H1 (cell line): ENCODE results near the gene ADNP2. TPM values are rescaled to one million over a fixed set of nuclear protein-coding genes. Genes with fewer than 3 reads are reported as not detected.

Experiments
- CTCF ChIA-PET: fragments of 300-600 bp; sonication (Branson Sonifier 250); formaldehyde crosslinking; loops from one replicate; lab custom pipeline; 2021; ENCODE audit not compliant: partially characterized antibody; lab: Charles Lee
- POLR2A ChIA-PET: fragments of 300-600 bp; sonication (Branson Sonifier 250); formaldehyde crosslinking; loops from one replicate; lab custom pipeline; 2021; ENCODE audit warnings: inconsistent platforms; ENCODE audit not compliant: partially characterized antibody; lab: Charles Lee
- DNase-seq, 2 experiments: peaks; one replicate each; pipeline versions ENCODE4 v3.0.0 to v3.0.0-alpha.2; 2010 to 2022; ENCODE audit warnings: low spot score in 2 of 2, low read depth in 1 of 2, mixed read lengths in 1 of 2
- FAIRE-seq: peaks from 2 replicates; lab custom pipeline; 2011; peaks lifted over from hg19 to GRCh38; lab: Jason Lieb, UNC
- H2AFZ ChIP-seq: 2 replicates; pipeline ENCODE4 v1.8.1; 2012; ENCODE audit warnings: low read length, inconsistent platforms
- H2AK5ac ChIP-seq: 2 replicates; pipeline ENCODE4 v1.6.1; 2013; ENCODE audit warnings: low read depth, low read length
- H2BK120ac ChIP-seq: replicated peaks from 2 replicates; pipeline ENCODE3; 2013; ENCODE audit warnings: low read depth, low read length, inconsistent platforms
- H2BK12ac ChIP-seq: 2 replicates; pipeline ENCODE4 v1.6.1; 2013; ENCODE audit warnings: low read depth, low read length
- H2BK15ac ChIP-seq: 2 replicates; pipeline ENCODE4 v1.6.1; 2013; ENCODE audit warnings: low read length
- H2BK20ac ChIP-seq: 2 replicates; pipeline ENCODE4 v1.6.1; 2013; ENCODE audit warnings: low read length
- H2BK5ac ChIP-seq: 2 replicates; pipeline ENCODE4 v1.6.1; 2013; ENCODE audit warnings: low read depth, low read length
- H3K14ac ChIP-seq: 2 replicates; pipeline ENCODE4 v1.6.1; 2013; ENCODE audit warnings: inconsistent platforms; ENCODE audit not compliant: insufficient read length
- H3K18ac ChIP-seq: 2 replicates; pipeline ENCODE4 v1.6.1; 2013; ENCODE audit warnings: low read length; ENCODE audit errors: extremely low read depth
- H3K23ac ChIP-seq: 2 replicates; pipeline ENCODE4 v1.6.1; 2013; ENCODE audit warnings: inconsistent platforms; ENCODE audit not compliant: insufficient read length
- H3K23me2 ChIP-seq: 2 replicates; pipeline ENCODE4 v1.6.1; 2013; ENCODE audit warnings: low read depth, low read length
- H3K27ac ChIP-seq: 2 replicates; pipeline ENCODE4 v1.6.1; 2011; ENCODE audit warnings: low read depth, low read length, inconsistent platforms
- H3K27me3 ChIP-seq, 4 experiments: replicated peaks in 1 of 4; 1 replicate in 1 of 4; 2 replicates in 3 of 4; pipeline versions ENCODE4 v1.6.1 to v1.8.1; 2011 to 2013; ENCODE audit warnings: low read length in 3 of 4, mild to moderate bottlenecking in 3 of 4, inconsistent platforms in 2 of 4, mixed read lengths in 2 of 4, moderate library complexity in 1 of 4; ENCODE audit not compliant: control insufficient read depth in 3 of 4, insufficient read depth in 3 of 4; ENCODE audit errors: extremely low read depth in 1 of 4
- H3K36me3 ChIP-seq, 4 experiments: 2 replicates each; pipeline versions ENCODE4 v1.6.1 to v1.8.1; 2011 to 2013; ENCODE audit warnings: mild to moderate bottlenecking in 4 of 4, low read length in 3 of 4, moderate library complexity in 2 of 4, control low read depth in 1 of 4, inconsistent platforms in 1 of 4; ENCODE audit not compliant: insufficient read depth in 4 of 4, control insufficient read depth in 2 of 4
- H3K4ac ChIP-seq: replicated peaks from 2 replicates; pipeline ENCODE3; 2013; ENCODE audit warnings: low read length, low read depth, mixed read lengths, inconsistent platforms; ENCODE audit not compliant: insufficient read length
- H3K4me1 ChIP-seq, 4 experiments: replicated peaks in 1 of 4; 1 replicate in 1 of 4; 2 replicates in 3 of 4; pipeline versions ENCODE4 v1.6.1 to v1.8.1; 2011 to 2013; ENCODE audit warnings: low read length in 3 of 4, inconsistent platforms in 2 of 4, mixed read lengths in 1 of 4; ENCODE audit not compliant: insufficient read depth in 4 of 4, control insufficient read depth in 3 of 4
- H3K4me2 ChIP-seq, 2 experiments: 2 replicates each; pipeline versions ENCODE4 v1.6.1 to v1.8.1; 2011 to 2013; ENCODE audit warnings: low read depth in 2 of 2, low read length in 2 of 2, control low read depth in 1 of 2, inconsistent platforms in 1 of 2, mild to moderate bottlenecking in 1 of 2; ENCODE audit not compliant: insufficient read depth in 1 of 2
- H3K4me3 ChIP-seq, 4 experiments: fragments of 200-600, 300-600 bp in 1 of 4; sonication (generic), shearing (Covaris generic), sonication (Bioruptor Twin) in 1 of 4; 2 replicates each; pipeline versions ENCODE4 v1.5.1 to v1.8.1; 2011 to 2016; ENCODE audit warnings: low read length in 4 of 4, low read depth in 3 of 4, control low read depth in 2 of 4, inconsistent platforms in 2 of 4, mild to moderate bottlenecking in 2 of 4, mixed read lengths in 1 of 4, moderate library complexity in 1 of 4; ENCODE audit not compliant: insufficient read depth in 2 of 4; ENCODE audit errors: extremely low read depth in 1 of 4
- H3K56ac ChIP-seq: replicated peaks from 2 replicates; pipeline ENCODE3; 2013; ENCODE audit warnings: low read depth, mild to moderate bottlenecking, mixed read lengths, low read length, inconsistent platforms; ENCODE audit not compliant: insufficient read length
- H3K79me1 ChIP-seq: 2 replicates; pipeline ENCODE4 v1.6.1; 2013; ENCODE audit warnings: low read depth, low read length, control low read depth
- H3K79me2 ChIP-seq, 2 experiments: 2 replicates each; pipeline versions ENCODE4 v1.6.1 to v1.8.1; 2012 to 2013; ENCODE audit warnings: low read length in 2 of 2, mild to moderate bottlenecking in 2 of 2, inconsistent platforms in 1 of 2; ENCODE audit not compliant: insufficient read depth in 2 of 2, control insufficient read depth in 1 of 2
- H3K9ac ChIP-seq, 4 experiments: replicated peaks in 1 of 4; 1 replicate in 1 of 4; 2 replicates in 3 of 4; pipeline versions ENCODE4 v1.6.1 to v1.8.1; 2011 to 2013; ENCODE audit warnings: low read depth in 3 of 4, low read length in 3 of 4, control low read depth in 2 of 4, mild to moderate bottlenecking in 2 of 4, moderate library complexity in 2 of 4, inconsistent platforms in 1 of 4; ENCODE audit errors: extremely low read depth in 1 of 4
- H3K9me3 ChIP-seq, 2 experiments: 2 replicates each; pipeline versions ENCODE4 v1.6.1 to v1.8.1; 2012 to 2013; ENCODE audit warnings: mild to moderate bottlenecking in 2 of 2, moderate library complexity in 2 of 2, control low read depth in 1 of 2, inconsistent platforms in 1 of 2, low read depth in 1 of 2, low read length in 1 of 2, mixed read lengths in 1 of 2; ENCODE audit not compliant: insufficient read depth in 2 of 2
- H4K20me1 ChIP-seq, 2 experiments: replicated peaks in 1 of 2; 2 replicates each; pipeline versions ENCODE3 to v1.8.1; 2011 to 2013; ENCODE audit warnings: inconsistent platforms in 2 of 2, low read length in 2 of 2, mild to moderate bottlenecking in 1 of 2; ENCODE audit not compliant: insufficient read depth in 2 of 2, control insufficient read depth in 1 of 2
- H4K5ac ChIP-seq: 2 replicates; pipeline ENCODE4 v1.6.1; 2013; ENCODE audit warnings: low read length, low read depth, mixed read lengths, inconsistent platforms; ENCODE audit not compliant: insufficient read length
- H4K8ac ChIP-seq: 2 replicates; pipeline ENCODE4 v1.8.0; 2013; ENCODE audit warnings: mild to moderate bottlenecking, moderate library complexity, low read length, inconsistent platforms; ENCODE audit not compliant: insufficient read depth; ENCODE audit errors: extremely low read depth
- H4K91ac ChIP-seq: replicated peaks from 2 replicates; pipeline ENCODE3; 2013; ENCODE audit warnings: low read length, mixed read lengths, inconsistent platforms; ENCODE audit not compliant: insufficient read length
- CREB1 ChIP-seq: IDR thresholded peaks from 2 replicates; pipeline ENCODE4 v1.6.1; 2012; ENCODE audit warnings: inconsistent platforms
- EP300 ChIP-seq, 2 experiments: IDR thresholded peaks; 1 replicate in 1 of 2; 2 replicates in 1 of 2; pipeline ENCODE4 v1.6.1; 2011 to 2012; ENCODE audit warnings: low read depth in 2 of 2, low read length in 2 of 2, mild to moderate bottlenecking in 2 of 2, borderline replicate concordance in 1 of 2, inconsistent platforms in 1 of 2, moderate library complexity in 1 of 2
- GABPA ChIP-seq: IDR thresholded peaks from 2 replicates; pipeline ENCODE4 v1.6.1; 2011; ENCODE audit warnings: mild to moderate bottlenecking, low read length, moderate library complexity, borderline replicate concordance; ENCODE audit not compliant: insufficient read depth
- KDM5A ChIP-seq: fragments of 200-600 bp; IDR thresholded peaks from 2 replicates; pipeline ENCODE4 v1.7.1; 2012; ENCODE audit warnings: mild to moderate bottlenecking, low read length, inconsistent platforms, mixed read lengths
- NANOG ChIP-seq: IDR thresholded peaks from 2 replicates; pipeline ENCODE4 v1.6.1; 2011; ENCODE audit warnings: low read length, low read depth, mild to moderate bottlenecking, inconsistent platforms; ENCODE audit not compliant: insufficient read depth, poor library complexity, severe bottlenecking
- POLR2A ChIP-seq, 2 experiments: IDR thresholded peaks; 1 replicate in 1 of 2; 2 replicates in 1 of 2; pipeline ENCODE4 v1.6.1; 2011; ENCODE audit warnings: low read depth in 2 of 2, low read length in 2 of 2, mild to moderate bottlenecking in 2 of 2; ENCODE audit errors: control extremely low read depth in 1 of 2
- SIX5 ChIP-seq: IDR thresholded peaks from 2 replicates; pipeline ENCODE4 v1.6.1; 2011; ENCODE audit warnings: mild to moderate bottlenecking, low read depth, low read length
- YY1 ChIP-seq: IDR thresholded peaks from 2 replicates; pipeline ENCODE4 v1.6.1; 2011; ENCODE audit warnings: low read depth, mild to moderate bottlenecking, low read length
- WGBS, 2 experiments: shearing (Covaris generic) in 1 of 2; methylation state at CpG; one replicate each; pipeline versions ENCODE4 v1.1.6 to v1.1.7; 2013 to 2015; ENCODE audit warnings: low lambda C conversion rate in 2 of 2, mixed read lengths in 2 of 2, inconsistent platforms in 1 of 2, low coverage in 1 of 2, missing lambda C conversion rate in 1 of 2; ENCODE audit not compliant: insufficient replicate concordance in 2 of 2, insufficient coverage in 1 of 2, insufficient read length in 1 of 2; ENCODE audit errors: extremely low coverage in 1 of 2, missing lambda C conversion rate in 1 of 2; 5-methylcytosine and 5-hydroxymethylcytosine counted together
- polyA plus RNA-seq, 7 experiments: library from polyadenylated mRNA; depleted of rRNA in 3 of 7; stranded (reverse) in 5 of 7; unstranded in 2 of 7; fragments of >200 nt in 5 of 7; fragments of 200-250 nt in 2 of 7; gene quantifications; 1 replicate in 5 of 7; 2 replicates in 1 of 7; 4 replicates in 1 of 7; pipeline versions ENCODE4 v1.2.1 to v1.2.3, GENCODE V29; 2011 to 2013; ENCODE audit warnings: missing spikeins in 2 of 7, mixed read lengths in 2 of 7
- total RNA-seq: library from RNA; stranded (reverse); fragmentation: NEBNext Ultra II Directional; extraction: Animal tissue kit (Norgen Biotek cat#: 25700); gene quantifications from 2 replicates; pipeline ENCODE4 v1.2.1, GENCODE V29; 2021

Gene ADNP2
- total and polyA plus RNA-seq, 2 of the 8 experiments (the other 6 are each of a cell fraction or from before 2014, with no cell fraction given) = 25.1 to 61.6 TPM

- Histone ChIP-seq H4K5ac (no peak overlapping the region), H3K56ac (no peak overlapping the region), H3K27me3 (no peaks in the 10 kb centered on the region), H3K4me1 (no peaks in the 10 kb centered on the region), H3K4ac (peak overlapping the region; percentile 53), H3K23ac (no peak overlapping the region), H2BK20ac (no peak overlapping the region), H3K18ac (no peak overlapping the region), H4K8ac (no peak overlapping the region), H3K79me1 (no peaks in the 10 kb centered on the region; the same call in 1 of the 2 replicates), H2BK5ac (no peak overlapping the region; the same call in 1 of the 2 replicates), H2BK120ac (no peak overlapping the region), H2BK15ac (no peak overlapping the region), H3K4me3 (no peak overlapping the region), H4K91ac (no peak overlapping the region), H2AFZ (no peak overlapping the region), H2AK5ac (no peak overlapping the region), H3K36me3 (no peaks in the 10 kb centered on the region; a peak in 1 of 8 replicates), H3K27ac (no peak overlapping the region), H3K9ac (no peak overlapping the region), H3K9me3 (no peaks in the 10 kb centered on the region), H3K14ac (no peak overlapping the region), H3K4me2 (no peak overlapping the region), H3K79me2 (no peaks in the 10 kb centered on the region), H4K20me1 (peaks cover 0 to 10% of the 10 kb centered on the region in 2 experiments), H3K23me2 (no peaks in the 10 kb centered on the region), H2BK12ac (no peak overlapping the region)
- ChIA-PET POLR2A (no interaction called here), CTCF (interaction anchor here (1.0 to 10.1 kb wide), 6 partner anchors 9 to 89 kb away, joined by 3 to 124 read pairs (median 4); partner anchors contain the start of gene PARD6G)
- FAIRE-seq (no peak), DNase-seq (no peak)
- TF ChIP-seq NANOG (no peak), CREB1 (no peak), GABPA (no peak), SIX5 (no peak), EP300 (IDR thresholded peaks at IDR 0.05; ENCODE audit: borderline replicate concordance in 1 of 2, low read depth in 2 of 2, low read length in 2 of 2) (no peak), POLR2A (IDR thresholded peaks at IDR 0.05; ENCODE audit: control extremely low read depth in 1 of 2, low read depth in 2 of 2, low read length in 2 of 2) (no peak), YY1 (no peak), KDM5A (no peak)
- WGBS, 2 experiments = 82% methylated on average over 7 of the region's 9 CpGs; no CpG with 5 or more reads in 1 of the 2 experiments
Observed at GRCh38 chr18:80167331-80167730, 58.3 kb downstream of the ADNP2 start.
